Chondrocyte (in vitro differentiated cells): Measurements from ENCODE around the gene RHEB. TPM values are rescaled to one million over a fixed set of nuclear protein-coding genes. Genes with fewer than 3 reads are reported as not detected.

Source experiments
- DNase-seq: peaks from one replicate; pipeline ENCODE4 v3.0.0; 2021; ENCODE audit warnings: mixed read lengths, low spot score
- H3K27ac Mint-ChIP-seq: one replicate; pipeline ENCODE4 v1.8.0; 2021; ENCODE audit warnings: mild to moderate bottlenecking, moderate library complexity, mixed read lengths; ENCODE audit not compliant: unreplicated experiment
- H3K27me3 Mint-ChIP-seq: 2 replicates; pipeline ENCODE4 v1.8.0; 2021; ENCODE audit warnings: low read depth, mixed read lengths
- H3K36me3 Mint-ChIP-seq: 2 replicates; pipeline ENCODE4 v1.8.0; 2021; ENCODE audit warnings: low read depth, mixed read lengths
- H3K4me1 Mint-ChIP-seq: 2 replicates; pipeline ENCODE4 v1.8.0; 2021; ENCODE audit warnings: low read depth, mild to moderate bottlenecking, mixed read lengths
- H3K4me3 Mint-ChIP-seq: one replicate; pipeline ENCODE4 v1.8.0; 2021; ENCODE audit warnings: mild to moderate bottlenecking, moderate library complexity, mixed read lengths; ENCODE audit not compliant: unreplicated experiment
- H3K9me3 Mint-ChIP-seq: 2 replicates; pipeline ENCODE4 v1.8.0; 2021; ENCODE audit warnings: low read depth, mixed read lengths
- CTCF ChIP-seq: fragments of 200-600 bp; sonication (generic); IDR thresholded peaks from 2 replicates; pipeline ENCODE4 v1.5.0; 2021; ENCODE audit warnings: antibody characterized with exemption, mild to moderate bottlenecking, moderate library complexity
- total RNA-seq: library from RNA; stranded (reverse); gene quantifications from 3 replicates; pipeline ENCODE4 v1.2.1, GENCODE V29; 2021

The RHEB gene
- total RNA-seq, 1 donor from 2014 or later: 126 TPM

DNA sequence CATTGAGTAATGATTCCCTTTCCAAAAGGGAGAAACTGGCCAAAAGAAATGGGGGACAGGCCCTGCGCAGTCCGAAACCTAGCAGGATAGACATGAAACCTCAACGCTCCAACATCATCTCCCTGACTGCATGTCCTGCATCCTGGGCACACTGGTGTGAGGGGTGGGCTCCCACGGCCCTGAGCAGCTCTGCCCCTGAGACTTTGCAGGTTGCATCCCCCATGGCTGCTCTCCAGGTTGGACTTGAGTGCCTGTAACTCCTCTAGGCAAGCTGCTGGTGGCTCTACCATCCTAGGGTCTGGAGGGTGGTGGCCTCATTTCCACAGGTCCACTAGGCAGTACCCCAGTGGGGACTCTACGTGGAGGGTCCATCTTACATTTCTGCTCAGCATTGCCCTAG, 63.4 kb downstream of the RHEB start:
- Mint-ChIP-seq H3K9me3 (no peaks in the 10 kb centered on the region), H3K4me1 (peaks cover 21% of the 10 kb centered on the region), H3K27me3 (peaks cover 5% of the 10 kb centered on the region), H3K36me3 (no peaks in the 10 kb centered on the region), H3K27ac (no peak overlapping the region), H3K4me3 (no peak overlapping the region)
- TF ChIP-seq CTCF: no peak
- no peak for DNase-seq

DNA sequence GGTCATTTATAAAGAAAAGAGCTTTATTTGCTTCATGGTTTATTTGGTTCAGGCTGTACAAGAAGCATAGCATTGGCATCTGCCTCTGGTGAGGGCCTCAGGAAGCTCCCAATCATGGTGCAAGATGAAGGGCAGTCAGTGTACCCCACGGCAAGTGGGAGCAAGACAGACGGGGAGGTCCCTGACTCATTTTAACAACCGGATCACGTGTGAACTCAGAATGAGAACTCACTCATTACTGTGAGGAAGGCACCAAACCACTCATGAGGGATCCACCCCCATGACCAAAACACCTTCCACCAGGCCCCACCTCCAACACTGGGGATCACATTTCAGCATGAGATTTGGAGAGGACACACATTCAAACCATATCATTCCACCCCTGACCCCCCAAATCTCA, 64.0 kb downstream of the RHEB start:
- H3K36me3 Mint-ChIP-seq: no peaks in the 10 kb centered on the region
- DNase-seq: no peak

GRCh38 chr7:151454932-151455530, 64.7 kb downstream of the RHEB start:
- TF ChIP-seq CTCF: no peak

More for the DNA sequence above, 64.0 kb downstream of the RHEB start:
- no peak for TF ChIP-seq CTCF
- H3K27me3 Mint-ChIP-seq: peaks cover 5% of the 10 kb centered on the region
- H3K4me1 Mint-ChIP-seq: peaks cover 15% of the 10 kb centered on the region
- H3K4me3 Mint-ChIP-seq: no peak overlapping the region
- no peaks in the 10 kb centered on the region for H3K9me3 Mint-ChIP-seq
- no peak overlapping the region for H3K27ac Mint-ChIP-seq

DNA sequence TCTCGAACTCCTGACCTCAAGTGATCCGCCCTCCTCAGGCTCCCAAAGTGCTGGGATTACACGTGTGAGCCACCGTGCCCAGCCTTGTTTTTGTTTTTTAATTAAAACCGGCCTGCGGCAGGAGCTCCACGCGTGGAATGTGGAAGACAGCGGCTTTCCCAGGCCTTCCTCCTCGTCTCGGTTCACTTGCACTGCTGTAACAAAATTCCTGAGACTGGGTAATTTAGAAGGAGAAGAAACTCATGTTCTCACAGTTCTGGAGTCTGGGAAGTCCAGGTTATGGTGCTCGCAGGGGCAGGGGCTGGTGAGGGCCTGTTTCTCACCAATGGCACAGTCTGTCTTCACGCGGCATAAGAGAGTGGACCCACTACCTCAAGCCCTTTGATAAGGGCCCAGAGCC, 65.4 kb downstream of the RHEB start:
- Mint-ChIP-seq H3K27me3 (peaks cover 5% of the 10 kb centered on the region), H3K27ac (no peak overlapping the region), H3K4me1 (peaks cover under 1% of the 10 kb centered on the region), H3K4me3 (no peak overlapping the region), H3K36me3 (no peaks in the 10 kb centered on the region), H3K9me3 (no peaks in the 10 kb centered on the region)
- TF ChIP-seq CTCF: no peak
- peak; percentile 50 for DNase-seq

More at GRCh38 chr7:151454932-151455530, 64.7 kb downstream of the RHEB start:
- H3K9me3 Mint-ChIP-seq: no peaks in the 10 kb centered on the region
- no peak for DNase-seq
- H3K27ac Mint-ChIP-seq: no peak overlapping the region
- H3K36me3 Mint-ChIP-seq: no peaks in the 10 kb centered on the region
- H3K4me3 Mint-ChIP-seq: no peak overlapping the region
- peaks cover 8% of the 10 kb centered on the region for H3K4me1 Mint-ChIP-seq
- H3K27me3 Mint-ChIP-seq: peaks cover 5% of the 10 kb centered on the region

DNA sequence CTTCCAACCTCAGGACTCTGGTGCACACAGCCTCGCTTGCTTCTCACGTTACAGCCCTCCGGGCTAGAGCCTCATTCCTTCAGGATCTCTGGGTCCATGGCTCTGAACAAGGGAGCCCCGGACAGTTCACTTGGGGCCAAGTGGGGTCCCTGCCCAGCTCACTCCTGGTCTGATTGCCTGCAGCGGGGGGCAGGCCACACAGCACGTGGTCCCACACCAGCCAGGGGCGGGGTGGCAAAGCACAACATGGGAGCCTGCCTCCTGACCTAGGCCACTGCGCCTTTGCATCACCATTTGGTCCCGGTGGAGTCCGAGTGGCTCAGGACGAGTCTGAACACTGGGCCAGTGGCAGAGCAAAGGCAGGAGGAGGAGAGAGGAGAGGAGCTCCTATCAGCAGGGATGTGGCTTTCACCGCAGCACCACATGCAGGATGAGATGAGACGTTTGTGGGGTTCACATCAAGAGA, 66.3 kb downstream of the RHEB start:
- Mint-ChIP-seq H3K27ac (peak overlapping the region; percentile 29), H3K27me3 (peaks cover 5% of the 10 kb centered on the region), H3K9me3 (no peaks in the 10 kb centered on the region), H3K4me1 (no peaks in the 10 kb centered on the region), H3K36me3 (no peaks in the 10 kb centered on the region), H3K4me3 (no peak overlapping the region)
- no peak for TF ChIP-seq CTCF
- DNase-seq: peak; percentile 83
